ENCODE results near the gene C4orf36.

C4orf36 gene

DNA sequence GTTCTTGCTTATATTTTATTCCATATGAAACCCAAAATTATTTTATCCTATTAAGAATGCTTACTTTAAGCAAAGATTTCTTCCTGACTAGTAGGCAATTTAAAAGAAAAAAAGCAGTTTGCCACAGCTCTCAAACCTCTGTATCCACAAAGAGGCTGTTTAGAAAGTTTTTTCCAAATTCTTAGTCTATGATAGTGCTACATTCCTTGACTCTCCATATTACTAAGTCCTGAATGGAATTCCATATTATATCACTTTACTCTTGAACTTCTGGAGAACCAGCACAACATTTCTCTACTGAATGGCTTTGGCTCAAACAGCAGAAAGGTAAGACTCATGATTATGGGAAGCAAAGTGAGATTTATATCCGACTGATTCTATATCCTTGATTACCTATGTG lies 51.4 kb downstream of the C4orf36 start:
- TF ChIP-seq, protein P1, sequence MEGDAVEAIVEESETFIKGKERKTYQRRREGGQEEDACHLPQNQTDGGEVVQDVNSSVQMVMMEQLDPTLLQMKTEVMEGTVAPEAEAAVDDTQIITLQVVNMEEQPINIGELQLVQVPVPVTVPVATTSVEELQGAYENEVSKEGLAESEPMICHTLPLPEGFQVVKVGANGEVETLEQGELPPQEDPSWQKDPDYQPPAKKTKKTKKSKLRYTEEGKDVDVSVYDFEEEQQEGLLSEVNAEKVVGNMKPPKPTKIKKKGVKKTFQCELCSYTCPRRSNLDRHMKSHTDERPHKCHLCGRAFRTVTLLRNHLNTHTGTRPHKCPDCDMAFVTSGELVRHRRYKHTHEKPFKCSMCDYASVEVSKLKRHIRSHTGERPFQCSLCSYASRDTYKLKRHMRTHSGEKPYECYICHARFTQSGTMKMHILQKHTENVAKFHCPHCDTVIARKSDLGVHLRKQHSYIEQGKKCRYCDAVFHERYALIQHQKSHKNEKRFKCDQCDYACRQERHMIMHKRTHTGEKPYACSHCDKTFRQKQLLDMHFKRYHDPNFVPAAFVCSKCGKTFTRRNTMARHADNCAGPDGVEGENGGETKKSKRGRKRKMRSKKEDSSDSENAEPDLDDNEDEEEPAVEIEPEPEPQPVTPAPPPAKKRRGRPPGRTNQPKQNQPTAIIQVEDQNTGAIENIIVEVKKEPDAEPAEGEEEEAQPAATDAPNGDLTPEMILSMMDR (IDR thresholded peaks at IDR 0.05; ENCODE audit: insufficient read depth, low read length, missing control alignments): no peak
- DNase-seq (ENCODE audit: low read depth, low spot score): no peak
- ChIA-PET CTCF (no interaction called here), POLR2A (interaction anchor here (1.4 kb wide), 1 partner anchor 9 kb away, joined by 5 read pairs; no protein-coding TSS in a partner anchor)
- H3K4me3 ChIP-seq (ENCODE audit: low read depth, low read length): no peak overlapping the region

DNA sequence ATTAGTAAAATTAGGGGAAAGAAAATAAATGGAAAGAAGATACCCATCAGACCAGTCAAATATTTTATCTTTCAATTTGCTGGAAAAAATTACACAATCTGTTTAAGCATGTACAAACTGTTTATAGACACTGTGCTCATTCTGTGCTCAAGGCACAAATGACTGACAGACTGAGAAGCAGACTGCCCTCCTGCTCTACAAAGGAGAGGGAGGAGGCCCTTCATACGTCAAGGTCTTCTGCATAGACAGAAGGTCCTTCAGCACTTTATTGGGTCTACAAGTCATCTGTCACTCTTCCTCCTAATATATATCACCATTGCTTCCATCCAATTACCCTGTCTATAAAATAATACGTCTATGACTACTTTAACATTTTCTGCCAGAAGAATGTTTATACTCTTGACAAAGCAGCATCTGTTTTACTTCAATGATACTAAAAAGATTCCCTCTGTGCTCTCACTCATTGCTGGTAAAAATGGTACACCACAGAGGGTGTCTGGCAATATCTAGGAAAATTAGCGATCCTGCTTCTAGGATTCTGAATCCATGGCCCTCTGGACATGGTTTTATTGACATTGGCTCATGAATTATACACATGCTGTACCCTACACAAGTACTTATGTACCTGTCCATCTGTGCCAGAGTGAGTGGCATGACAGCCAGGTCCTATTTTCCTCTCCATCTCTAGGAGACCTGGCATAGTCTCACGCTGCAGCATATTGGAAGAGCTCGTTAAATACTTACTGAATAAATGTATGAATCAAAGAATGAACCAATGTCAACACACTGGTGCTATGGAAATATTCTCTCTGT lies 54.3 kb downstream of the C4orf36 start:
- CTCF ChIA-PET: no interaction called here
- POLR2A ChIA-PET: no interaction called here
- H3K4me3 ChIP-seq (ENCODE audit: low read depth, low read length): no peak overlapping the region
- DNase-seq (ENCODE audit: low read depth, low spot score): no peak
- TF ChIP-seq, protein P1 (IDR thresholded peaks at IDR 0.05; ENCODE audit: insufficient read depth, low read length, missing control alignments): no peak

- TF ChIP-seq, protein P1 (IDR thresholded peaks at IDR 0.05; ENCODE audit: insufficient read depth, low read length, missing control alignments): no peak
- ChIA-PET CTCF (no interaction called here), POLR2A (interaction anchor here (1.0 kb wide), 1 partner anchor 17 kb away, joined by 3 read pairs; no protein-coding TSS in a partner anchor)
- DNase-seq (ENCODE audit: low read depth, low spot score): no peak
- H3K4me3 ChIP-seq (ENCODE audit: low read depth, low read length): no peak overlapping the region
Observed at GRCh38 chr4:86835677-86836076, 56.5 kb downstream of the C4orf36 start.

- no peak overlapping the region for H3K4me3 ChIP-seq (ENCODE audit: low read depth, low read length)
- CTCF ChIA-PET: no interaction called here
- TF ChIP-seq, protein P1 (IDR thresholded peaks at IDR 0.05; ENCODE audit: insufficient read depth, low read length, missing control alignments): no peak
- POLR2A ChIA-PET: interaction anchor here (1.0 kb wide), 1 partner anchor 16 kb away, joined by 3 read pairs; no protein-coding TSS in a partner anchor
- DNase-seq (ENCODE audit: low read depth, low spot score): no peak
Observed at GRCh38 chr4:86834901-86835300, 57.3 kb downstream of the C4orf36 start.

DNA sequence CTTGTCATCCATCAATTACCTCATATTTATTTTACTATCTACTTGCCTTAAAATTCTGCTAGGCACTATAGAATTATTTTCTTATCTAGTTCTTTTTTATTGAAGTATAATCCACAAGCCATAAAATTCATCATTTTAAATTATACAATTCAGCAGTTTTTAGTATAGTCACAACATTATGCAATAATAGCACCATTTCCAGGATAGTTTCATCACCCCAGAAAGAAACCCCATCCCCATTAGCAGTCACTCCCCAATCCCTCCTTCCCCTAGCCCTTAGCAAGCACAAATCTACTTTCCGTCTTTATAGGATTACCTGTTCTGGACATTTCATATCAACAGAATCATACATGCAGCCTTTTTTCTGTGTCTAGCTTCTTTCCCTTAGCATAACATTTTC lies 58.6 kb downstream of the C4orf36 start:
- CTCF ChIA-PET: no interaction called here
- POLR2A ChIA-PET: no interaction called here
- no peak overlapping the region for H3K4me3 ChIP-seq (ENCODE audit: low read depth, low read length)
- no peak for DNase-seq (ENCODE audit: low read depth, low spot score)
- TF ChIP-seq, protein P1 (IDR thresholded peaks at IDR 0.05; ENCODE audit: insufficient read depth, low read length, missing control alignments): no peak

GRCh38 chr4:86831262-86832130 lies 60.7 kb downstream of the C4orf36 start:
- no peak overlapping the region for H3K4me3 ChIP-seq (ENCODE audit: low read depth, low read length)
- TF ChIP-seq, protein P1 (IDR thresholded peaks at IDR 0.05; ENCODE audit: insufficient read depth, low read length, missing control alignments): no peak
- POLR2A ChIA-PET: interaction anchor here (1.4 to 1.5 kb wide), 2 partner anchors 9 to 13 kb away, joined by 5 read pairs; no protein-coding TSS in a partner anchor
- DNase-seq (ENCODE audit: low read depth, low spot score): peak; percentile 80
- CTCF ChIA-PET: interaction anchor here (1.0 kb wide), 1 partner anchor 63 kb away, joined by 4 read pairs; no protein-coding TSS in a partner anchor

All from AG04449 (cell line).